AG04450 (cell line): ENCODE data around the gene CEP57L1. TPM values are rescaled to one million over a fixed set of nuclear protein-coding genes. Genes with fewer than 3 reads are reported as not detected.
"Not testable (repeated sequence)": the region's sequence is repeated elsewhere in the genome, so short reads cannot be mapped to it uniquely, and the experiment has no call there.

Source experiments
- CTCF ChIA-PET: fragments of 300-600, 350-600 bp; formaldehyde crosslinking; extraction: SDS; loops from one replicate; lab custom pipeline; 2022; ENCODE audit warnings: antibody characterized with exemption, inconsistent platforms; lab: Charles Lee
- POLR2A ChIA-PET: fragments of 350-600 bp; formaldehyde crosslinking; extraction: SDS; loops from one replicate; lab custom pipeline; 2021; ENCODE audit warnings: antibody characterized with exemption, inconsistent platforms; lab: Yijun Ruan, JAX
- DNase-seq: peaks from one replicate; pipeline ENCODE4 v3.0.0-alpha.2; 2011; ENCODE audit warnings: low read depth, low spot score
- H3K27ac ChIP-seq: one replicate; pipeline ENCODE4 v1.5.1; 2012; ENCODE audit warnings: low read depth, low read length, control low read depth
- H3K27me3 ChIP-seq: one replicate; pipeline ENCODE4 v1.6.0; 2012; ENCODE audit warnings: low read length; ENCODE audit not compliant: control insufficient read depth, insufficient read depth
- H3K4me3 ChIP-seq: 2 replicates; pipeline ENCODE4 v1.5.1; 2011; ENCODE audit warnings: mild to moderate bottlenecking, low read depth, low read length, control low read depth
- H3K9me3 ChIP-seq: 2 replicates; pipeline ENCODE4 v1.5.1; 2012; ENCODE audit warnings: low read length; ENCODE audit not compliant: control insufficient read depth, insufficient read depth
- CTCF ChIP-seq: IDR thresholded peaks from 2 replicates; pipeline ENCODE4 v1.5.1; 2011; ENCODE audit warnings: low read depth, low read length, control low read depth, inconsistent platforms
- polyA plus RNA-seq: library from polyadenylated mRNA; depleted of rRNA; stranded (reverse); fragments of >200 nt; gene quantifications from 2 replicates; pipeline ENCODE4 v1.2.3, GENCODE V29; 2011

The CEP57L1 gene
- polyA plus RNA-seq, 1 experiment, result 21.2 TPM

- Histone ChIP-seq H3K4me3 (no peak overlapping the region), H3K27ac (no peak overlapping the region), H3K27me3 (no peaks in the 10 kb centered on the region), H3K9me3 (no peaks in the 10 kb centered on the region)
- no peak for TF ChIP-seq CTCF
- POLR2A ChIA-PET, result no interaction called here
- no peak for DNase-seq
- CTCF ChIA-PET, result interaction anchor here (2.6 to 2.8 kb wide), 2 partner anchors 10 to 11 kb away, joined by 8 to 15 read pairs; partner anchors contain the start of gene SESN1
These were observed 11.7 kb upstream of the CEP57L1 start for GRCh38 chr6:109083657-109084056.

- H3K27ac ChIP-seq, DNase-seq, H3K4me3 ChIP-seq, POLR2A ChIA-PET, H3K27me3 ChIP-seq, H3K9me3 ChIP-seq: not testable (repeated sequence)
- CTCF ChIA-PET, result interaction anchor here (0.6 to 2.8 kb wide), 3 partner anchors 10 to 72 kb away, joined by 6 to 15 read pairs (median 8); partner anchors contain the start of gene SESN1
These were observed 11.2 kb upstream of the CEP57L1 start for GRCh38 chr6:109084146-109084545.

GRCh38 chr6:109087661-109088264 lies 7.5 kb upstream of the CEP57L1 start:
- no peak for TF ChIP-seq CTCF
- ChIA-PET POLR2A (no interaction called here), CTCF (no interaction called here)
- no peak overlapping the region for H3K4me3 ChIP-seq
- H3K27me3 ChIP-seq, result no peaks in the 10 kb centered on the region
- H3K9me3 ChIP-seq, result no peaks in the 10 kb centered on the region
- H3K27ac ChIP-seq, result no peak overlapping the region
- DNase-seq, result no peak

- TF ChIP-seq CTCF, result no peak
- ChIA-PET CTCF (interaction anchor here (0.6 to 1.1 kb wide), 3 partner anchors 14 to 75 kb away, joined by 3 to 5 read pairs (median 5); no protein-coding TSS in a partner anchor), POLR2A (no interaction called here)
- no peak overlapping the region for H3K27ac ChIP-seq
- no peaks in the 10 kb centered on the region for H3K27me3 ChIP-seq
- no peaks in the 10 kb centered on the region for H3K9me3 ChIP-seq
- no peak overlapping the region for H3K4me3 ChIP-seq
- no peak for DNase-seq
These were observed 6.3 kb upstream of the CEP57L1 start for GRCh38 chr6:109088995-109089394.

- Histone ChIP-seq H3K27me3 (no peaks in the 10 kb centered on the region), H3K4me3 (no peak overlapping the region), H3K27ac (no peak overlapping the region), H3K9me3 (no peaks in the 10 kb centered on the region)
- POLR2A ChIA-PET, result no interaction called here
- TF ChIP-seq CTCF, result no peak
- no peak for DNase-seq
- CTCF ChIA-PET, result interaction anchor here (1.4 kb wide), 1 partner anchor 305 kb away, joined by 3 read pairs; no protein-coding TSS in a partner anchor
These were observed 3.8 kb upstream of the CEP57L1 start for GRCh38 chr6:109091314-109092024.
